Stimulated activated CD8-positive, alpha-beta memory T cell treated with anti-CD3 and anti-CD28 coated beads, Interleukin-4, amount 100 ng/mL, for 24 hours (primary cell): Measurements from ENCODE around the gene KLF12.

Source experiments
- DNase-seq: peaks from one replicate; pipeline ENCODE4 v3.0.0-alpha.2; 2020; ENCODE audit warnings: low read depth

Gene KLF12

DNA sequence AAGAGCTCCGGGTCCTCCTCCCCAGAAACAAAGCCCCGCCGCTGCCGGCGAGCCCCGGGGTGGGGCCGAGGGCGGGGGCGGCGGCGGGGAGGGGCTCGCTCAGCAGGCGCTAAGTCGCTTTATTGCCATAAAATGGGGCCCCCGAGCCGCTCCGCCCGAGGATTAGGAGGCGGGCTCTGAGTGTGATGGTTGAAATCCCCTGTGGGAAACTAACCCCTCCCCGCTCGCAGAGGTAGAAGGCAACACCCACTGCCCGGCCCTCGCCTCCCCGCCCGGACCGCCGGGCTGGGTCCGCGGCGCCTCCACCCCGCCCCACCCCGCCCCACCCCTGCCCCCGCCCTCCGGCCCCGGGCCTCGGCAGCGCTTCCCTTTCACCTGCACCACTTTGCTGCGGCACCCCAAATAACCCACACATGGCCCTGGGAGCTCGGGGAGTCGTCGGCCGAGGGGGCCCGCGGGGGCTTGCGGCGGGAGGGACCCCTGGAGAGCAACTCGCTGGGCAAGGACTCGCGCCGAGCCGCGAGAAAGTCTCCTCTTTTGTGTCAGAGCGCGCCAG is at the start of gene KLF12:
KLF12 (minus strand) TSS at position 184 of the 556 bp plus-strand sequence.
- DNase-seq = peak; percentile 89

DNA sequence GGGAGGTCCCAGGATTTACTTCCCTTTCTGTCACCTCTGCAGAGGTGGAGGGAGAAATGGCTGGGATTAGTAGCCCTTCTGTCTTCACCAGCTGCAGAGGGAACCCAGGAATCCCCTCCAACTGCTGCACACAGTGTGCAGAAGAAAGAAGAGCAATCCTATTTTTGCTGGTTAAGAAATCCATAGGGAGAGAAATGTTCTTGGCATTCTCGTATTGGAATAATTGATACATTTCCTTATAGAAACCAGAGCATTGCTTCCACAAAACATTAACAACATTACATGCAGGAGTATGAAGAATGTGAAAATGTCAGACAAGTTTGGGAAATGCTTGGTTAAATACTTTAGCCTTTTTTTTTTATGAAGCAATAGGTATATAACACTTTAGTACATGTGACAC is 48.3 kb upstream of the KLF12 start:
- DNase-seq = no peak

DNA sequence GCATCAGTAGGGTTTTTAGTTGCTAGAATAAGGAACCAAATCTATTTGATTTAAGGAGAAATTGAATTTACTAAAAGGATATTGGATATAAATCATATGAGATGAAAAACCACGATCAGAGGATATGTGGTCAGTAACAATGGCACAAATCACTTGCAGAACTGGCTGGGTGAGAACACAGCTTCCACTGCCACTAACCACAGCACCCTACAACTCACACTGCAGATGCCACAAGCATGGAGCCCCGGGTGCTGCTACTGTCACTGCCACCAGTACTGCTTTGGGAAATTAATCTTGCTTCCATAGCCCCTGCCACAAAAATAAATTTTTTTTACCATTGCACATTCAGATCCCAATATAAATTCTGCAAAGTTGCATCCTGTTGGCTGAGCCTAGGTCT is 40.6 kb upstream of the KLF12 start:
- no peak for DNase-seq

GRCh38 chr13:74173822-74174221 is 39.6 kb upstream of the KLF12 start:
- no peak for DNase-seq

DNA sequence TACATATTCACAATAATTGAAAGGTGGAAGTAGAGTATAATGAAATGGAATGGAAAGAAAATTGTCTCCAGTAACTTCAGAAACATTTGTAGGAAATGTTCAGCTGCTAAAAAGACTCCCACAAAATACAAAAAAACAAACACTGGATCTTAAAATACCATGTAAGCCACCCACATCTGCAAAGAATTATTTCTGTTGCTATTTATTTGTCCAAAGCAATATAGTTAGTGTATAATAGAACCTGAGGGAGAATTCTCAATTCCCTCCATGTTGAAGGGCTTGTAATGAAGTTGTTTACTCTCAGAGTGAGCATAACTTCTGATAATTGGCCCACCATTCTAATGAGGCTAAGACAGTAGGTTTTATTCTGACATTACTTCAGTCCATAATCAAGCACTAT is 37.4 kb upstream of the KLF12 start:
- DNase-seq = no peak

- no peak for DNase-seq
Measured at GRCh38 chr13:74169676-74170075, 35.5 kb upstream of the KLF12 start.

GRCh38 chr13:74168263-74168675 is 34.1 kb upstream of the KLF12 start:
- no peak for DNase-seq

- DNase-seq = no peak
Measured at GRCh38 chr13:74166261-74167004, 32.2 kb upstream of the KLF12 start.

DNA sequence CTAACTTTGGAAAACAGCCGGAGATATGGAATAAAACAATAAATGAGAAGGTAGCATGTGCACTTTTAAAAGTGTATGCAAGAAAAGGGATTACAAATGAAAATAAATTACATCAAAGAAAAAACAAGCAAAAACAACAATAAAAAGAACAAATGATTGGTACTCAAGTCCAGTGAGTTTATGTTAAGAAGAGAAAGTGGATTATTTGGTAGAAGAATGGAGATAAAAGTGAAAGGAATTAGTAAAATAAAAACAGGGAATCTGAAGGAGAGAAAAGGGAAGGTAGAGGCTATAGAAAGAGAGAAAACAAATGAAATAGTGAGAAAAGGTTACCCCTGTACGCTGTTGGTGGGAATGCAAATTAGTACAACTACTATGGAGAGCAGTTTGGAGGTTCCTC is 28.6 kb upstream of the KLF12 start:
- no peak for DNase-seq

DNA sequence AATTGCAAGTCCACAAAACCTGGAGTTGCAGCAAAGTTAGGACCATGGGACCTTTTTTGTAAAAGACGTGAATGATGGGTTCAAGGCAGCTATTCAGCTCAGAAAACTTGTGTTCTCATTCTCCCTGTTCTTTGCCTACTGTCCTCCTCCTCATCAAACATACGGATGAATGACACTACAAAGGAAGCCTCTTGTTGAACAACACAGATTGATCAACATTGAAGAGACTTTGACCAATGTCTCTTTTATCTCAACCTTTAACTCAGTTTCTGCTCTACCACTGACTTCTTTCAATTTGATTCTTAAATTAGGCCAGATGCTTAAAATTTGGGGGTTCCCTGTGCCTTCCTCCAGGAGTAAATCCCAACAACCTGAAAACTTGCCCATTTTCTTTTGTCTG is 27.9 kb upstream of the KLF12 start:
- DNase-seq = no peak

- DNase-seq = no peak
Measured at GRCh38 chr13:74158571-74159352, 24.6 kb upstream of the KLF12 start.

DNA sequence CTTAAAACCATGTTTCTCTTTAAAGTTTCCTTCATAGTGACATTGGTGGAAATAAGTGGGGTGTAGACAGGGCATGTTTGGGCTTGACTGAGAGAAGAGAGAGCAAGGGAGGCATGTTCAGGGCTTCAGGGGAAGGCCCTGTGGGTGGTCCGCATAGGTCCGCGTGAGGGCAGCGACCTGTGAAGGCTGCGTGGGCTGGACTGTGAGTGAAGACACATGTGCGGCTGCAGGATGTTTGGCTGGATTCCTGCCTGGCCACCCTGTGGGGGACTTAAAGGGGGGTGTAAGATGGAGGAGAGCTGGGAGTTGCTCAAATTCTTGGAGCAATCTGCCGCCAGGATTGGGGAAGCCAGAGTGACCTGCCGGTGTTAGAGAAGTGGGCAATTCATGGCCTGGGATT is 23.8 kb upstream of the KLF12 start:
- no peak for DNase-seq

GRCh38 chr13:74154981-74155380 is 20.8 kb upstream of the KLF12 start:
- no peak for DNase-seq

GRCh38 chr13:74153316-74153715 is 19.1 kb upstream of the KLF12 start:
- no peak for DNase-seq

DNA sequence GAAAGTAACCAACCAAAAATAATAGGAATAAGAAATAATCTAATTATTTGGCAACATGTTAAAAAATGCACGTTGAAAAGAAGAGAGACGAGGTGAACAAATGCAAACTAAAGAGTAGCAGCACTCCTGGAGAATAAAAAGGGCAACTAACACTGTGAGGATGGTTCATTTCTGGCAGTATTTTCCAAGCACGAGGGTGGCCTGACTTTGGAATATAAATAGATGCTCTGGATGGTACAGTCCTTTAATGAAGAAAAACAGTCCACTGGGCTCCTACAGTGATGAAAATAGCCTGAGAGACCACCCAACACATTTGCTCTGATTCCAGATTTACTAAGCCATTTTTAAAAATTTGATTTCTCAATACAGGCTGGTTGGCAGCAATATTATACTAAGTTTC is 17.7 kb upstream of the KLF12 start:
- no peak for DNase-seq

DNA sequence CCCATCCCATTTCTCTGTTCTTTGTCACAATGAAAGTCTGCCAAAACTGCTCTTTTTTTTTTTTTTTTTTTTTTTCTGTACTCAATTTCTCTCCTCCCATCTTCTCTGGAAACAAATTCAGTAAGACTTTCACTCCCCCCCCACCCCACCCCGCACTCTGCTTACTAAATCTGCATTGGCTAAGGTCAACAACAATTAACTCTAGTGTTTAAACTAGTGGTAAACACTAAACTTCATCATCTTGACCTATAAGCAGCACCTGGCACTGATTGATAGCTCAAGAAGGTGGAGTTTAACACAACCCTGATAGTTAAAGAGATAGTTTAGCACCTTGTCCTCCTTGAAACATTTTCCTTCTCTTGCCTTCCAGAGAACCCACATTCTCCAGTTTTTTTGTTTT is 14.1 kb upstream of the KLF12 start:
- DNase-seq = no peak

- DNase-seq = no peak
Measured at GRCh38 chr13:74145249-74145975, 11.2 kb upstream of the KLF12 start.

- no peak for DNase-seq
Measured at GRCh38 chr13:74144269-74144668, 10.1 kb upstream of the KLF12 start.

- no peak for DNase-seq
Measured at GRCh38 chr13:74142257-74142656, 8.1 kb upstream of the KLF12 start.

DNA sequence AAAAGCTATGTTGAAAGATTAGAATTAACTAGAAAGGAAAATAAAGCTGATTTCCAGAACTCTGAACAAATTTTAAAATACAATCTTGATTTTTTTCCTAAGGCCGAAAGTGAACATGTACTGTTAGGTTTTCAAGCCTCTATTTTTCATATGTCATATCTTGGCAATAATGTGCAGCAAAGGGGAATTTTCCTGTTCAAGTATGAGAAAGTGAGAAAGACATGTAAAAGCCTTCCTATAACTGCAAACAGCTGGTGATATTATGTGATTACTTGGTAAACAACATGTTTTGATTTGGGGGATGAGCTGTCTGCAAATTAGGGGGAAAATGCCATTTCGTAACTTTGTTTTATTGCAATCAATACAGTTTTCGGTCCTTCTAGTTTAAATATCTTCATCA is 4.0 kb upstream of the KLF12 start:
- no peak for DNase-seq

- no peak for DNase-seq
Measured at GRCh38 chr13:74136084-74136658, 2.0 kb upstream of the KLF12 start.
